SK-N-DZ (cell line): Measurements from ENCODE around the gene PHF2.

Experiments used
- DNase-seq: peaks from one replicate; pipeline ENCODE4 v3.0.0-alpha.2; 2015; ENCODE audit warnings: low spot score

Gene PHF2

DNA sequence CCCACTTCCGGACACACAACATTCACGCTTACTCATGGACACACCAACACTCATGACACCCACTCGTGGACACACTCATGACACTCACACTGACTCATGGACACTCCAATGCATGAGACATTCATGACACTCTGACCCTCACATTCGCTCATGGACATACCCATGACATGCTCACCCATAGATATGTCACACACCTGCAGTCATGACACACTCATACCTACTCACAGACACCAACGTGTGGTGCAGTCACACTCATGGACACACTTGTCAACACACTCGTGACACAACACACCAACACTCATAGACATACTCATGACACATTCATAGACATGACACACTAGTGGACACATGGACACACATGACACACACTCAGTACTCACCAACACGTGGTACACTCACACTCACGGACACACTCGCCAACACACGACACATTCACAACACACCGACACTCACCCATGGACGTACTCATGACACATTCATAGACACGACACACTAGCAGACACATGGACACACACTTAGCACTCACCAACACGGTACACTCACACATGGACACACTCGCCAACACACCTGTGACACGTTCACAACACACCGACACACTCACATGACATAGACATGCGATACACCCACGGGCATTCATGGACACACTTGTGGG, 73.4 kb downstream of the PHF2 start:
- DNase-seq: no peak

DNA sequence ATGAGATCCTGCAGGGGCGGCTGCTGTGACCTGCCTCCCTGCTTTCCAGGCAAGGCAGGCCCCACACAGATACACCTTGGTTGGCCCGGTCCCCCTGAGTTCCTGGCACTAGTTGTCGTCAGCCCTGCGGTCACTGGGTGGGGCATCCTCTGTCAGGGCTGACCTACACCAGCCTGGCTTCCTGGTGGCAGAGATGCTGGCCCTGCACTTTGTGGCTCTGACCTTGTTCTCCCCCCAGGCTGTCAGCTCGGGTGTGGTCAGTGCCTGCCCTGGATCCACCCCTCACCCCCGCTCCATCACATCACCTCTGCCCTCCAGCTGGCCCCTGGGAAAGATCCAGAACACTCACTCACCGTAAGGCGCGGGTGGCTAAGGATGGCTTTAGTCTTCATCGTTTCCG, 74.1 kb downstream of the PHF2 start:
- no peak for DNase-seq

DNA sequence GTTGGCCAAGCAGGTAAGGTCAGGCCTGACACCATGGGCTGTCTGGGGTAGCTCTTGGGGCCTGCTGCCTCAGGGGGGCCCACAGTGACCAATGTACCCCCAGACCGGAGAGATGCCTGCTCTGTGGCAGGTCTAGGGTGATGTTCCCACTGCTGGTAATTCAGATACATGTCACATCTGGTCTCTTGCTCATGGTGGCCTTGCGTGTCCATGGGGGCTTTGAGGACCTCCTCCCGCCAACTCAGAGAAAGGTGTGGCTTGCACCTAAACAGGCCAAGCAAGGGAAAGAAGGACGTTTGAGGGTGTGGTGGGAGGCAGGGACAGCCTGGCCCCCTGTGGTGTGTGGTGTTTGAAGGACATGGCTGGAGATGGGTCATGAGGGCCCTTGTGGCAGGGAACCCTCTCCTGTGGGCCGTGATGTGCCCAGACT, 75.2 kb downstream of the PHF2 start:
- DNase-seq: no peak

DNA sequence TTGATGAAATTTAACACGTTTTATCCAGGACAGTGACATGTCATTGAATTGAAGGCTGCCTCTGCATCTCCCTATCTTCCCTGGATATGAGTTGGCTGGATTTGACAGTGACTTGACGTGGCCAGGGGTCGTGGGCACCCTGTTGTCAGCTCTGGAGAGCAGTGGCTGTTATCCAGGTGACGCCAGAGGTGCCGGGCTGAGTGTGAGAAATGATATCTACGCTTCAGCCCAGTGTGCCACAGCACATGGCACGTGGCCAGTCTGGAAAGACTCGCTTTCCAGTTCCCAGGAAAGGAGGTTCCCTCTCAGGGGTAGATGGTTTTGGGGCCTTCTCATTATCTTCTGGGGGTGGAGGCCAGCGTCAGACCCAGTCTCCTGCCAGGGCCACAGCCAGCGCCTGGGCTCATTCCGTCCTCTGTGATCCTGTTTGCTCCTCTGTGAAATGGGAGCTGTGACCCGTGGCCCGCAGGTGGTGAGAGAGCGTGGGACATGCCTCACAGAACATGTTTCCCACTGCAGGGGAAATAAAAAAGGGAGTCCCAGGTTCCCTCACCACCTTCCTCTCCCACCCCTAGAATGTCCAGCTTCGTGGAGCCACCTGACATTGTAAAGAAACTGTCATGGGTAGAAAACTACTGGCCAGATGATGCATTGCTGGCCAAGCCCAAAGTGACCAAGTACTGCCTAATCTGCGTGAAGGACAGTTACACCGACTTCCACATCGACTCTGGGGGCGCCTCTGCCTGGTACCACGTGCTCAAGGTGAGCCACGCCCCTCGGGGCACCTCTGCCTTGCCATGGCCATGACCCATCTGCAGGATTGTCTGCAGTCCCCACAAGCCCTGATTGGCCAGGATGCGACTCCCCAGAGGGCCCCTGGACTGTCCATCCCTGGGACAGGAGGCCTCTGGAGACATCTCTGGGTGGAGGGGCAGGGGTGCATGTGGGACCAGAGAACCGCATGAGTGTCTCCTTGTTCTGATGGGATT, 76.5 kb downstream of the PHF2 start:
- no peak for DNase-seq

DNA sequence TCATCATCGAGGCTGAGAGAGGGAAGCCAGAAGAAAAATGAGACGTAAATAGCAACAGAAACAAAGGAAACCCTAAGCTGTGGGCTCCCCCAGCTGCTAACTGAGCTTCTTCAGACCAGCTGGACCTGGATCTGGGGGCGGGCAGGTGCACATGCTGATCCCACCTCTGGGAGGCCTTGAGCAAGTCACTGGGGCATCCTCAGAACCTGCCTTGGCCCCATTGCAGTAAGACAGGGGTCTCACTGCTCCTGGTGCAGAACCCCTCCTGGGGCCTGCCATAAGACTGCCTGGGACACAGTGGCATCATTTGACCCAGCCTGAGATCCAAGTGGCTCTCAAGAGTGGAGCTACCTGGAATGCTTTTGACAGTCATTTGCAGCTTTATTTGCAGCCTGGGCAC, 77.4 kb downstream of the PHF2 start:
- DNase-seq: no peak

DNA sequence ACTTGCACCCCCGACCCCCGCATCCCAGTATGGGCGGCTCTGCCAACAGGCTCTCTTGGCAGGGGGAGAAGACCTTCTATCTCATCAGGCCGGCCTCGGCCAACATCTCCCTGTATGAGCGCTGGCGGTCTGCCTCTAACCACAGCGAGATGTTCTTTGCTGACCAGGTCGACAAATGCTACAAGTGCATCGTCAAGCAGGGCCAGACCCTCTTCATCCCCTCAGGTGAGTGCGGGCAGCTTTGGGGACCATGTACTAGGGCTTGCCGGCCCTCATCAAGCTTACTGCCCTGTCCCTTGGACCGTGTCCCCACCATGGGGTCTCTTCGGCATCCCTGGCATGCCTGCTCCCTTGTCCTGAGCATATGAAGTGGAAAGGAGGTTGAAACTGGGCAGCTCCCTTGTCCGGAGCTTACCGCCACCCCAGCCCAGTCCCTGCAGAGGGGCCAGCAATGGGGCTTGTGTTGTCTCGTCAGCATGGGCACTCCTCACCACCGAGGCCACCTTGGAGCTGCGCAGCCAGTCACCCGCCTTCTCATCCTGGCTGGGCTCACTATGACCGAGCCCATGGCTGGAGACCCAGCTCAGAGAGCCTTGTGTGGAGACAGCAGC, 78.1 kb downstream of the PHF2 start:
- DNase-seq: no peak

DNA sequence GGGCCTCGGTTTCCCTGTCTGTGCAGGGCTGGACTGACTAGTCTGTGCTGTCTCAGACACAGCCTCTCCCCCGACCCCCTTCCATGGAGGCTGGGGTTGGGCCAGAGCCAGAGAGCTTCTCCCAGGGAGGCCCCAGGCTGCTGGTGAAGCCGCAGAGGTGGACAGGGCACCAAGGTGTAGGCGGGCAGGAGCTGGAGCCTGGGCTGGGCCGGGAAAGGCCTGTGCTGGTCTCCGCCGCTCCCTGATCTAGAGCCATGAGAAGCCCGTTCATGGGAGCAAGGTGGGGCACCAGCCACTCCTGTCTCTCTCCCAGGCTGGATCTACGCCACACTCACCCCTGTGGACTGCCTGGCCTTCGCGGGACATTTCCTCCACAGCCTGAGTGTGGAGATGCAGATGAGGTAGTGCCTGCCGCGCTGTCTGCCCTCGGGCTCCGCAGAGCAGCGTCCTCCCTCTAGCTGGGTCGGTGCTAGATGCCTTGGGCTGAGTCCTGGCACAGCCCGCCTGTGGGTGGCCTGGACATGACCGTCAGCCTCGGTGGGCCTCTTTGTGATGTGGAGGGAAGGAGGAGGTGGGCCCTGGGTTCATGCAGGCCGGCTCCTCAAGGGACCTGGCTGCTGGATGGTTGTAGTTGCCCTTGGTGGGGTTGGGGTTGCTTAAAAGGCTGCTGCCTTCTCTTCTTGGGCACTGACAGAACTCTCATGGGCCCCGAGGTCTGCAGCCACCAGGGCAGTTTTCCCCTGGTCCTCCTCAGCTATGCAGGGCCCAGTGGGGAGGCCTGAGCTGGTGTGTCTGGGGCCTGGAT, 79.4 kb downstream of the PHF2 start:
- DNase-seq: no peak

DNA sequence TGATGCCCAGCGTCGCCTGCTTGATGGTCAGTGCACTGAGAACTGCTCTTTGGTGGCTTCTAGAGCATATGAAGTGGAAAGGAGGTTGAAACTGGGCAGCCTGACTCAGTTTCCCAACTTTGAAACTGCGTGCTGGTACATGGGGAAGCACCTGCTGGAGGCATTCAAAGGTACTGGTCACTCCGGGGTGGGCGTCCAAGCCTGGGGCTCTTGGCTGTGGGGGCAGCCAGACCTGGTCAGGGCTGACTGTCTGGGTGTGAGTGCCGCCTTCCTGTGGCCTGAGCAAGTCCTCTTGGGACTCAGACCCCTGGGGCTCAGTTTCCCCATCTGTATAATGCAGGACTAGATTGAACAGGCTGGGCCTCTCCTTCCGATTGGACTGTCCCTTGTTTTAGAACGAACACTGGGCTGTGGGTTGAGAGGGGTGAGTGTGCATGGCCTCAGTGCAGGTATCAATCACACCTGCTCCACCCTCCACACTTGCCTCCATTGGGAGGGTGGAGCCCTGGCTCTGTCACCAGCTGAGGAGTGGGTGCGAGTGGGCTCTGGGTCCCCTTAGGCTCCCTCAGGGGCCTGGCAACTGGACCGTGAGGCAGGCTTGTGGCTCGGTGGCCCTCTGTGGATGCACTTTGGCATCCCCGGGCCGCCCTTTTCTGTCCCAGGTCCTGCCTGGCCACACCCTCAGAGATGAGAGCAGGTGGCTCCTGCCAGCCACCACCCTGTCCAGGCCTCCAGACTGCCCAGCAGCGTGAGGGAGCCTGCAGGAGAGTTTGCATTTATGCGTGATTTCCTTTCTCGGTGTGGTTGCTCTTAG, 80.2 kb downstream of the PHF2 start:
- no peak for DNase-seq

DNA sequence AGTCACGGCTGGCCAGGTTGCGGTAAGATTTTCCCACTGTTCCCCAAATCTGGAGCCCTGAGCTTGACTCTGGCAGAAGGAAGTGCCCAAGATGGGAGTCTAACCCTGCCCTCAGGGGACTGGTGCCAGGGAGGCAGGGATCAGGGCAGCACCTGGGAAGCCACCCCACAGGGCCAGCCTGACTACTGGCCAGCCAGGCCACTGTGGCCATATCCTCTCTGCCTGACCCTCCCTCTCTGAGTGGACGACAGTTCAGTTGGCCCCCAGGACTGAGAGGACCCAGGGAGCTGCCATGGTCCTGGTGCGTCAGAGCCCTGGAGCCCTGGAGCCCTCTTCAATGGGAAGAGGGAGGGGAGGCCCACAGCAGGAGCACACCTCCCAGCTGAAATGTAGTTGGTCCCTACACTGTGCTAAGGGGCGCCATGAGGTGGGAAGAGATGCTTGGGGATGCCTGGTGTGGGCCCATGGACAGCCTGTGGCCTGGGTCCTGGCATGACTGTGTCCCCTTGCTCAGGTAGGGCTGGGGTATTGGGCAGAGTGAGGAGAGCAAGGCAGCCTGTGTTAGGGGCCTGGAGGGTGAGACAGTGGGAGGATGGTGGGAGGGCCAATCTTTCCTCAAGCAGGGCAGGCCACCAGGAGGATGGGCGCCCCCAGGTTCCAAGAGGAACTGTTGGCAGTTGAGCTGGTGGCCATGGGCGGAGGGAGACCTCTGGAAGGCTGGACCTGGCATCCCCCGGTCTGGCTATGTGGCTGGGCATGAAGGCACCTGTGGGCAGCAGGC, 81.1 kb downstream of the PHF2 start:
- no peak for DNase-seq

DNA sequence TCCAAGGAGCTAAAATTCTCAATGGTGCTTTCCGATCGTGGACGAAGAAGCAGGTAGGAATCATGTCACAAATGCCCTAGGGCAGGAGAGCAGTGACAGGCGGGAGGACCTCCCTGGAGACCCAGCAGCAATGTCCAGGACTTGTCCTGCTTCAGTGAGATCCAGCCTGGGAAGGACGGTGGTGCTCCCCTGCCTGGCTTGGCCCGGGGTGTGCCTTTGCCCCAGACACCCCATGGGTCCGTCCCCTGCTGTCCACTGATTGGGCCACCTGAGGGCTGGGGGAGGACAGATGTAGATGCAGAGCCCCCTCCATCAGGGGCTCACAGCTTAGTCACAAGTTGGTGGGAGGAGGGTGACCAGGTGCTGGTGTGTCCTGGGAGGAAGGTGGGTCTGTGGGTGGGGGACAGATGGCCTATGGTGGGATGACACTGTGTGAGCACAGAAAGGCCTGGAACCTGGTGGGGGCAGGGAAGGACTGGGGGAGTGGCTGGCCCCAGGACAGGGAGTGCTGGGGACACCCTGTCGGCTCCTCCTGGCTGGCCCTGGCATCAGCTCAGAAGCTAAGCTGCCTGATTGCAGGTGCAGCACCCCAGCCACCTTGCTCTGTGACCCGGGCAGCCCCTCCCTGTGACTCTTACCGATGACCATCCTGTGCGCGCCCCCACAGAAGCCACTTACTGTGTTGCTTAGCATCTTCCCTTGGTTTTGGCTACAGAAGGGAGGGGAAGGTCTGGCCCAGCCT, 82.0 kb downstream of the PHF2 start:
- no peak for DNase-seq

DNA sequence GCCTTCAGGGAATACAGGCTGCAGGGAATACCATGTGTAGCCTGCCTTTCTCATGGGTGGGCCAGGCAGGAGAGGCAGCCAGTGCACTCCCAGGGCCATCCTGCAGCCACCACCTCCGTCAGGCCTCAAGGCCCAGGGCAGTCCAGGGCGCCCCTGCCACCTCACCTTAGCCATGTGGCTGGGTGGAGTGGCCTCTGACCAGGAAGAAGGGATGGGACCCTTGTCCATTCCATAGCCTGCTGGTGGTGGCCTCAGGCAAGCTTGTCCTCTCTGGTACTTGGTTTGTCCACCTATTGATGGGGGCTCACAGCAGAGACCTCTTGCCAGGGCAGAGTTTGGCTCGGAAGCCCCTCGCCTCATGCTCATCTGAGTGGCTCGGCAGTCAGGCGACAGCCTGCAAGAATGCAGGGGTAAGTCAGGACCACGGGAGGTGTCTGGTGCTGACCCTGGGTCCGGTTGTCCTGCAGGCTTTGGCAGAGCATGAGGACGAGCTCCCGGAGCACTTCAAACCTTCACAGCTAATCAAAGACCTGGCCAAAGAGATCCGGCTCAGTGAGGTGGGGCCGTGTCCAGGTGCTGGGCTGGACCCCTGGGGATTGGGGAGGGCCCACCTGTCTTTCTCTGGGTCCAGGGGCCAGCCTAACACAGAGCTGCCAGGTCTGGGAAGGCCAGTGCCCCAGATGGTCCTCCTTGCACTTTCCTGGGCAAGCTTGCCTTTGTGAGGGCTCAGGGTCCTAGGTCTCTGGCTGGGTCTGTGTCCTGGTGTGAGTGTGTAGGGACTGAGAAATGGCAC, 82.9 kb downstream of the PHF2 start:
- no peak for DNase-seq

DNA sequence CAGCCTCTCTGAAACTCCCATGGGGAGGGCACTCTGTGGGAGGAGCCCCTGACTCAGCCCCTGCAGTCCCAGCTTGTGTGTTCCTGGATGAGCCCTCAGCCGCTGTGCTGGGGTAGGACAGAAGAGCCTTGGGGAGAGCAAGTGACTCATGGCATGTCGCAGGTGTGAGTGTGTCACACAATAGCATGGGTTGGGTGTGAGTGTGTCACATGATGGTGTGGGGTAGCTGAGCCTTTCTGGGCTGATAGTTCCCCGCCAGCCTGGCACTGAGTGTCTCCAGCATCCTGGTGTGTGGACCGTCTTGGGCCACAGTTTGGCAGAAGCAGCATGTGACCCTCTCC, 83.4 kb downstream of the PHF2 start:
- no peak for DNase-seq

DNA sequence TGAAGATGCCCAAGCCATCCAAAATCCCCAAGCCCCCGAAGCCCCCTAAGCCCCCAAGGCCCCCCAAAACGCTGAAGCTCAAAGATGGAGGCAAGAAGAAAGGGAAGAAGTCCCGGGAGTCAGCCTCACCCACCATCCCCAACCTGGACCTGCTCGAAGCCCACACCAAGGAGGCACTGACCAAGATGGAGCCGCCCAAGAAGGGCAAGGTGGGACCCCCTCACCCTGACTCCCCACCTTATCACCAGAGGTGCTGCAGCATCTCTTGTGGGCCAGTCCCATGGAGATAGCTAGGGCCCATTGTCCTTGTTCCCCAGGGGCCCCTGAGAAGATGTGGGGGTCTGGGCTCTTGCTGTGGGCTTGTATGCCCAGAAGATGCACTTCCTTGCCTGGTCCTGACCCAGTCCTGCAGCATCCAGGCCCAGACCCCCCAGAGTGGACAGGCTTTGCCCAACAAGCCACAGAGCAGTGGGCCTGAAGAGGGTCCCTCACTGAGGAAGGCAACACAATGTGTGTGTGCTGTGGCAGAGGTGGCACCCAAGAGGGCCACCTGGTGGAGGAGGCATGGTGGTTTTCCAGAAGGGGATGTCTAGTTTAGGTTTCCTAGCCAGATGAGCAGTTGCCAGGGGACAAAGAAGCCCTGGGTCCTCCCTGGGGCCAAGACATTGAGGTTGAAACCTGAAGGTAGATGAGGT, 84.1 kb downstream of the PHF2 start:
- no peak for DNase-seq

DNA sequence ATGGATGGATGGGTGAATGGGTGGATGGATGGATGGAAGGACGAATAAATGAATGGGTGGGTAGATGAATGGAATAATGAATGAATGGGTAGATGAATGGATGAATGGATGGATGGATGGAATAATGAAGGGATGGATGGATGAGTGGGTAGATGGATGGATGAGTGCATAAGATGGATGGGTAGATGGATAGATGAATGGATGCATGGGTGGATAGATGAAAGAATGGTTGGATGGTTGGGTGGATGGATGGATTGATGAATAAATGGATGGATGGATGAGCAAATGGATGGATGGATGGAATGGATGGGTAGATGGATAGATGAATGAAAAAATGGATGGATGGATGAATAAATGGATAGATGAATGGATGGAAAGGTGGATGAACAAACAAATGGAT, 85.2 kb downstream of the PHF2 start:
- no peak for DNase-seq

DNA sequence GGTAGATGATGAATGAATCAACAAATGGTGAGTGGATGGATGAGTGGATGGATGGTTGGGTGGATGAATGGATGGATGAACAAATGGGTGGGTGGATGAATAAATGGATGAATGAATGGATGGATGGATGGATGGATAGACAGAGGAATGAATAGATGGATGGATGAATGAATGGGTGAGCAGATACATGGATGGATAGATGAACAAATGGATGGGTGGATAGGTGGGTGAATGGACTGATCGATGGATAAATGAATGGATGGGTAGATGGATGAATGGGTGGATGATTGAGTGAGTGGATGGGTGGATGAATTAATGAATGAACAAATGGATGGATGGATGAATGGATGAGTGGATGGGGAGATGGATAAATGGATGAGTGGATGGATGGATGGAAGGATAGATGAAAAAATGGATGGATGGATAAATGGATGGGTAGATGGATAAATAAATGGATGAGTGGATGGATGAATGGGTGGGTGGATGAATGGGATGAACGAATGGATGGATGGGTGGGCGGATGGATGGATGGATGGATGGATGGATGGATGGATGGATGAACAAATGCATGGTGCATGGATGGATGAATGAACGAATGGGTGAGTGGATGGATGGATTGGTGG, 85.7 kb downstream of the PHF2 start:
- no peak for DNase-seq

DNA sequence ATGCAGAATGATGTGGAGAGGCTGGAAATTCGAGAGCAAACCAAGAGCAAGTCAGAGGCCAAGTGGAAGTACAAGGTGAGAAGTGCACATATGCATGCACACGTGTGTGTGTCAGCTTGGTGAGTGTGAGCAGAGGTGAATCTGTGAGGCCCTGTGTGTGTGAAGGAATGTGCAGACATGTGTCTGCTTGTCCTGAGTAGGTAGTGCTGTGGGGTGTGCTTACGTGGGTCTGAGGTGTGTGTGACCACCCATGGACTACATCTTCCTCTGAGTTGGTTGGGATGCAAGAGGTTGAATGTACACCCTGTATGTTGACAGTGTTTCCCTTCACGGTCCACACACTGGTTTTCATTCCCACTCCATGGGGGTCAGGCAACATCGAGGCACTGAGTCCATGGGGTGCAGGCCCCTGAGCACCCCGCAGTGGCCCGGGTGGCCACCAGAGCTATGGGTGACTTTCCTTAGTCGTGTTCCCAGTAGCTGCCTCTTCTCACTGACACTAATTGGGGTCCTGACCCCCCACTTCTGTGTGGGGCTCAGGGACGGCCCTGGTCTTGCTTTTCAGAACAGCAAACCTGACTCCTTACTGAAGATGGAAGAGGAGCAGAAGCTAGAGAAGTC, 86.7 kb downstream of the PHF2 start:
- DNase-seq: no peak
